K562 (cell line): Measurements from ENCODE around the gene NXF1. TPM values are rescaled to one million over a fixed set of nuclear protein-coding genes. Genes with fewer than 3 reads are reported as not detected.

Experiments
- ATAC-seq: fragments of 200-7000 bp; cut with Tn5 transposase; 3 replicates; pipeline ENCODE4 v1.9.1; 2020; ENCODE audit warnings: moderate library complexity
- BruUV-seq: library from RNA; stranded (reverse); fragments of 400-500 nt; replicated peaks from 2 replicates; lab custom pipeline; 2021; lab: Mats Ljungman, UMichigan
- CTCF ChIA-PET: fragments of 300-600 bp; formaldehyde crosslinking; extraction: SDS; loops from one replicate; lab custom pipeline; 2021; ENCODE audit warnings: low intra/inter-chr PET ratio; lab: Yijun Ruan, JAX
- POLR2A ChIA-PET: fragments of 300-600, 350-650 bp; sonication (Branson Sonifier 250); formaldehyde crosslinking; extraction: SDS; loops from one replicate; lab custom pipeline; 2021; ENCODE audit warnings: antibody characterized with exemption, inconsistent platforms; lab: Yijun Ruan, JAX
- DNase-seq, 4 experiments: peaks; one replicate each; pipeline versions ENCODE4 v3.0.0 to v3.0.0-alpha.2; 2011 to 2018; ENCODE audit warnings: low spot score in 3 of 4, mixed read lengths in 3 of 4; ENCODE audit errors: extremely low read depth in 1 of 4
- FAIRE-seq: peaks from 2 replicates; lab custom pipeline; 2011; peaks lifted over from hg19 to GRCh38; lab: Jason Lieb, UNC
- H2AFZ ChIP-seq: 2 replicates; pipeline ENCODE4 v1.6.0; 2011; ENCODE audit warnings: low read depth, low read length, control low read depth, inconsistent platforms
- H3K27ac ChIP-seq: fragments of 200-600 bp; 3 replicates; pipeline ENCODE4 v1.8.0; 2011; ENCODE audit warnings: low read depth, mild to moderate bottlenecking, control low read depth, inconsistent platforms, low read length, moderate library complexity, mixed read lengths; ENCODE audit errors: extremely low read depth
- H3K27me3 ChIP-seq, 2 experiments: fragments of 300-600 bp in 1 of 2; 2 replicates in 1 of 2; 3 replicates in 1 of 2; pipeline versions ENCODE4 v1.6.0 to v1.8.0; 2011; ENCODE audit warnings: inconsistent platforms in 2 of 2, low read length in 2 of 2, mild to moderate bottlenecking in 1 of 2, mixed read lengths in 1 of 2, moderate library complexity in 1 of 2; ENCODE audit not compliant: control insufficient read depth in 2 of 2, insufficient read depth in 2 of 2
- H3K36me3 ChIP-seq: fragments of 300-600 bp; 3 replicates; pipeline ENCODE4 v1.8.0; 2011; ENCODE audit warnings: mild to moderate bottlenecking, low read length, inconsistent platforms; ENCODE audit not compliant: control insufficient read depth, insufficient read depth
- H3K4me1 ChIP-seq, 2 experiments: fragments of 200-600 bp in 1 of 2; replicated peaks in 1 of 2; 2 replicates in 1 of 2; 3 replicates in 1 of 2; pipeline versions ENCODE4 v1.5.1 to v1.8.0; 2011; ENCODE audit warnings: inconsistent platforms in 2 of 2, low read length in 2 of 2, mild to moderate bottlenecking in 1 of 2, mixed read lengths in 1 of 2, moderate library complexity in 1 of 2; ENCODE audit not compliant: control insufficient read depth in 2 of 2, insufficient read depth in 2 of 2
- H3K4me2 ChIP-seq: 2 replicates; pipeline ENCODE4 v1.6.1; 2011; ENCODE audit warnings: low read length, control low read depth, inconsistent platforms, mixed read lengths; ENCODE audit not compliant: insufficient read depth
- H3K4me3 ChIP-seq: fragments of 200-600 bp; sonication (generic), shearing (Covaris generic); 2 replicates; pipeline ENCODE4 v1.5.1; 2016; ENCODE audit warnings: control low read depth, inconsistent platforms
- H3K79me2 ChIP-seq: fragments of 200-600 bp; 3 replicates; pipeline ENCODE4 v1.8.0; 2011; ENCODE audit warnings: low read length, inconsistent platforms; ENCODE audit not compliant: control insufficient read depth, insufficient read depth
- H3K9ac ChIP-seq, 2 experiments: 2 replicates each; pipeline versions ENCODE4 v1.6.0 to v1.6.1; 2011; ENCODE audit warnings: low read depth in 2 of 2, low read length in 2 of 2, control low read depth in 1 of 2, inconsistent platforms in 1 of 2, mild to moderate bottlenecking in 1 of 2, mixed read lengths in 1 of 2; ENCODE audit not compliant: insufficient read depth in 1 of 2
- H3K9me1 ChIP-seq: one replicate; pipeline ENCODE4 v1.6.0; 2011; ENCODE audit warnings: inconsistent platforms, mild to moderate bottlenecking, low read length, moderate library complexity; ENCODE audit not compliant: control insufficient read depth, insufficient read depth
- H3K9me3 ChIP-seq: replicated peaks from 2 replicates; pipeline ENCODE4 v1.5.1; 2011; ENCODE audit warnings: low read depth, low read length, inconsistent platforms; ENCODE audit not compliant: control insufficient read depth, insufficient read depth
- H4K20me1 ChIP-seq: replicated peaks from 2 replicates; pipeline ENCODE4 v1.6.1; 2011; ENCODE audit warnings: low read length, inconsistent platforms, mixed read lengths; ENCODE audit not compliant: control insufficient read depth, insufficient read depth
- BRD4 ChIP-seq: fragments of 200-600 bp; sonication (generic); IDR thresholded peaks from 2 replicates; pipeline ENCODE4 v1.6.1; 2017; ENCODE audit warnings: inconsistent platforms
- DPF2 ChIP-seq: fragments of 450-650 bp; IDR thresholded peaks from 2 replicates; pipeline ENCODE4 v1.6.1; 2016
- ELF4 ChIP-seq: fragments of 450-650 bp; formaldehyde crosslinking; IDR thresholded peaks from 2 replicates; pipeline ENCODE4 v1.4.0; 2022; ENCODE audit warnings: missing genetic modification characterization
- HCFC1 ChIP-seq: IDR thresholded peaks from 2 replicates; pipeline ENCODE4 v1.6.1; 2012; ENCODE audit warnings: low read depth, low read length, improper control_type of control experiment
- KDM4B ChIP-seq, 2 experiments: fragments of 450-650 bp in 1 of 2; sonication (generic) in 1 of 2; IDR thresholded peaks; 2 replicates each; pipeline ENCODE4 v1.6.1; 2016 to 2017; ENCODE audit warnings: borderline replicate concordance in 2 of 2, antibody characterized with exemption in 1 of 2, low read depth in 1 of 2, mild to moderate bottlenecking in 1 of 2
- NCOA4 ChIP-seq: fragments of 450-650 bp; IDR thresholded peaks from 2 replicates; pipeline ENCODE4 v1.6.1; 2018; ENCODE audit warnings: mild to moderate bottlenecking; ENCODE audit not compliant: partially characterized antibody
- POLR2AphosphoS5 ChIP-seq: IDR thresholded peaks from 2 replicates; pipeline ENCODE4 v1.6.1; 2011; ENCODE audit warnings: mild to moderate bottlenecking, low read depth, low read length, moderate library complexity; ENCODE audit not compliant: control insufficient read depth, insufficient read depth
- PRPF4 ChIP-seq: fragments of 200-400 bp; formaldehyde crosslinking; IDR thresholded peaks from one replicate; pipeline ENCODE4 v1.6.1; 2017; ENCODE audit warnings: low read length, low read depth, mild to moderate bottlenecking; ENCODE audit not compliant: insufficient read depth, poor library complexity, severe bottlenecking
- SAP30 ChIP-seq: fragments of 200-600 bp; sonication (generic); IDR thresholded peaks from 2 replicates; pipeline ENCODE4 v1.6.1; 2012; ENCODE audit warnings: borderline replicate concordance, low read depth, mild to moderate bottlenecking, moderate library complexity, low read length, control low read depth, inconsistent platforms; ENCODE audit not compliant: insufficient read depth, poor library complexity, severe bottlenecking
- TGIF2 ChIP-seq: sonication (generic); formaldehyde crosslinking; IDR thresholded peaks from 2 replicates; pipeline ENCODE4 v1.8.1; 2022; ENCODE audit warnings: mild to moderate bottlenecking, missing genetic modification reagents, moderate library complexity
- TOE1 ChIP-seq, 2 experiments: fragments of 450-650 bp in 1 of 2; sonication (generic) in 1 of 2; formaldehyde crosslinking in 1 of 2; IDR thresholded peaks; 2 replicates each; pipeline versions ENCODE4 v1.7.1 to v1.8.0; 2016 to 2022; ENCODE audit warnings: borderline replicate concordance in 2 of 2, mild to moderate bottlenecking in 2 of 2, antibody characterized with exemption in 1 of 2, inconsistent platforms in 1 of 2, low read depth in 1 of 2, missing genetic modification reagents in 1 of 2, moderate library complexity in 1 of 2
- ZNF507 ChIP-seq: conservative IDR thresholded peaks from 2 replicates; pipeline ENCODE4 v1.6.1; 2017; ENCODE audit warnings: missing genetic modification characterization, missing compliant biosample characterization
- ZZZ3 ChIP-seq: fragments of 450-650 bp; IDR thresholded peaks from 2 replicates; pipeline ENCODE4 v1.6.1; 2016; ENCODE audit warnings: antibody characterized with exemption, mild to moderate bottlenecking, moderate library complexity
- WGBS: fragments of 100-300 bp; shearing (Covaris generic); methylation state at CpG from one replicate; pipeline ENCODE4 v1.1.6; 2016; ENCODE audit warnings: low coverage, mixed read lengths; ENCODE audit not compliant: insufficient coverage; ENCODE audit errors: missing lambda C conversion rate; 5-methylcytosine and 5-hydroxymethylcytosine counted together
- in situ Hi-C: fragments of 300-500 bp; cut with MboI; formaldehyde crosslinking; loops from 4 replicates; pipeline ENCODE4 v1.15.0; 2018; ENCODE audit warnings: inconsistent platforms, mixed read lengths
- intact Hi-C: fragments of 100-400 bp; cut with micrococcal nuclease; formaldehyde crosslinking; loops from 2 replicates; pipeline ENCODE4 v1.14.2; 2022
- polyA plus RNA-seq, 8 experiments: library from polyadenylated mRNA; depleted of rRNA in 4 of 8; stranded (reverse) in 5 of 8; unstranded in 3 of 8; fragments of >200 nt; fragmentation: Nextera tagmentation in 2 of 8; fragmentation: Illumina TruSeq in 1 of 8; extraction: Ambion mirVana in 2 of 8; extraction: Trizol in 1 of 8; gene quantifications; 2 replicates each; pipeline versions ENCODE4 v1.2.1 to v1.2.3, GENCODE V29; 2011 to 2014; ENCODE audit warnings: inconsistent platforms in 1 of 8, missing spikeins in 1 of 8
- total RNA-seq, 7 experiments: library from RNA; depleted of rRNA in 6 of 7; stranded (reverse); fragments of >200 nt in 6 of 7; fragmentation: Illumina TruSeq in 2 of 7; extraction: Trizol in 2 of 7; gene quantifications; 2 replicates each; pipeline versions ENCODE4 v1.2.1 to v1.2.3, GENCODE V29; 2011 to 2021; ENCODE audit warnings: low replicate concordance in 1 of 7
- TF ChIP-seq, protein P1 (sequence below): fragments of 450-650 bp; conservative IDR thresholded peaks from 2 replicates; pipeline ENCODE4 v1.6.1; 2016; ENCODE audit warnings: missing genetic modification characterization, low read depth, mild to moderate bottlenecking, missing compliant biosample characterization, moderate library complexity
- TF ChIP-seq, protein P2 (sequence below), 2 experiments: IDR thresholded peaks; 2 replicates each; pipeline ENCODE4 v1.6.1; 2011; ENCODE audit warnings: borderline replicate concordance in 1 of 2, control low read depth in 1 of 2, low read depth in 1 of 2, low read length in 1 of 2, mild to moderate bottlenecking in 1 of 2, mixed read lengths in 1 of 2, moderate library complexity in 1 of 2; ENCODE audit not compliant: insufficient read depth in 1 of 2, insufficient read length in 1 of 2, poor library complexity in 1 of 2, severe bottlenecking in 1 of 2; ENCODE audit errors: extremely low read depth in 1 of 2

Gene NXF1
- total and polyA plus RNA-seq, 9 of the 15 experiments (the other 6 are each of a cell fraction or from before 2014, with no cell fraction given), result 18.1 to 98.3 (median 35.8) TPM

DNA sequence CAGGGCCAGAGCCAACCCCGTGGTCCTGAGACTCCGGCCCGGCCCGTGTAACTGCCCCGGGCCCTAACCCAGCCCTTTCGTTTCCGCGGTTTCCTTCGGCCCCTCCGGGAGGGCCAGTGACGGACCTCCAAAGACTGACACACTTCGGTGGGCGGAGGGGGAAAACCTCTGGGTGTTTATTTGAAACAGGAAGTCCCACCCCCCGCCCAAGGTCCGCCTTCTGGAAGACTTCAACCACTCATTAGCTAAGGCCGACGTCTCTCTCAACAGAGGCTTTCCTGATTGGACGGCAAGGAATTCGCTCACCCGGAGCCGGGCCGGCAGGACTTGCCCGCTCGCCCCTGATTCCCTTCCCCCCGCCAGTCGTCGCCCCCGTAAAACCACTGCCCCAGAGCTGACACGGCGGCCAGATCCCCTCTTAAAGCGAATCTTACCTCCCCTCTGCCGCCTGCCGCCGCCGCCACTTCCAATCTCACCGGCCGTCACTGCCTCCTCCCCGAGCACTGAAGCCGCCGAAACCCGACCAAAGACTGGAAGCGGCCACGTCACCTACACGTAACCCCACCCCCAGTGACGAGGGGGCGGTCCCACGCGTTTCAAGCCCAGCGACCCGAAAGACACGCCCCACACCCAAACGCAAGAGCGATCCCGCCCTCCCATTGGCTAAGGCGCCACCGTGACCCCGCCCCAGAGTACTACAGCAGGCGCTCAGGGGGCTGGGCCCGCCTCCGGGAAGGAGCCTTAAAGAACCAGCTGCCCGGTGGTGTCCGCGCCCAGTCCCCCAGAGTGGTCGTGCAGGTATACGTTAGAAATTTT, 26.5 kb upstream of the NXF1 start, which contains the start of gene STX5:
STX5 (minus strand) TSS at position 532 of the 816 bp plus-strand sequence. CDS start 808 bp downstream, outside the sequence.
- FAIRE-seq, result peak; percentile 98
- BruUV-seq, result TSS peak; percentile 64
- peaks cover 57% of the 10 kb centered on the region for H3K79me2 ChIP-seq
- TF ChIP-seq ZNF507 (tag) (no peak), HCFC1 (peak; percentile 33), POLR2AphosphoS5 (peak; percentile 81), BRD4 (no peak), ZZZ3 (0 out of 2 replicates have a peak, but pooled peaks have one; percentile 43), PRPF4 (no peak), SAP30 (peak; percentile 67), TOE1 (IDR thresholded peaks at IDR 0.05; ENCODE audit: borderline replicate concordance) (peak; percentile 90), TOE1 (CRISPR knock-in tag; IDR thresholded peaks at IDR 0.05; ENCODE audit: borderline replicate concordance, low read depth) (no peak), KDM4B (IDR thresholded peaks at IDR 0.05; ENCODE audit: borderline replicate concordance in 2 of 2, low read depth in 1 of 2) (no peak; a peak in 1 of 4 replicates), NCOA4 (no peak), TGIF2 (CRISPR knock-in tag) (no peak), ELF4 (CRISPR knock-in tag) (peak; percentile 87), DPF2 (no peak)
- TF ChIP-seq, protein P1, sequence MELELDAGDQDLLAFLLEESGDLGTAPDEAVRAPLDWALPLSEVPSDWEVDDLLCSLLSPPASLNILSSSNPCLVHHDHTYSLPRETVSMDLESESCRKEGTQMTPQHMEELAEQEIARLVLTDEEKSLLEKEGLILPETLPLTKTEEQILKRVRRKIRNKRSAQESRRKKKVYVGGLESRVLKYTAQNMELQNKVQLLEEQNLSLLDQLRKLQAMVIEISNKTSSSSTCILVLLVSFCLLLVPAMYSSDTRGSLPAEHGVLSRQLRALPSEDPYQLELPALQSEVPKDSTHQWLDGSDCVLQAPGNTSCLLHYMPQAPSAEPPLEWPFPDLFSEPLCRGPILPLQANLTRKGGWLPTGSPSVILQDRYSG, result peak; percentile 94; the same call in 1 of the 2 replicates
- TF ChIP-seq, protein P2, sequence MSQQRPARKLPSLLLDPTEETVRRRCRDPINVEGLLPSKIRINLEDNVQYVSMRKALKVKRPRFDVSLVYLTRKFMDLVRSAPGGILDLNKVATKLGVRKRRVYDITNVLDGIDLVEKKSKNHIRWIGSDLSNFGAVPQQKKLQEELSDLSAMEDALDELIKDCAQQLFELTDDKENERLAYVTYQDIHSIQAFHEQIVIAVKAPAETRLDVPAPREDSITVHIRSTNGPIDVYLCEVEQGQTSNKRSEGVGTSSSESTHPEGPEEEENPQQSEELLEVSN (IDR thresholded peaks at IDR 0.05; ENCODE audit: borderline replicate concordance in 1 of 2, extremely low read depth in 1 of 2, insufficient read depth in 1 of 2, insufficient read length in 1 of 2, low read depth in 1 of 2, low read length in 1 of 2, poor library complexity in 1 of 2, severe bottlenecking in 1 of 2), result peak in 1 of 2 experiments; percentile 34

More for the DNA sequence above, 26.5 kb upstream of the NXF1 start, which contains the start of gene STX5:
- intact Hi-C loops, result loop anchor here (1.0 to 2.0 kb wide), 2 partner anchors 26 to 45 kb away; partner anchors contain the start of genes NXF1 and TMEM179B
- Histone ChIP-seq H3K9ac (peak within 1 kb of the TSS; percentile 86 to 96), H4K20me1 (peaks cover 5% of the 10 kb centered on the region; the same call in 1 of the 2 replicates), H3K36me3 (peaks cover 64% of the 10 kb centered on the region), H2AFZ (peak within 1 kb of the TSS; percentile 96), H3K27ac (peak within 1 kb of the TSS; percentile 98), H3K9me1 (no peaks in the 10 kb centered on the region), H3K4me3 (peak within 1 kb of the TSS; percentile 94), H3K4me2 (peak within 1 kb of the TSS; percentile 98), H3K4me1 (peaks cover 7 to 17% of the 10 kb centered on the region in 2 experiments; a peak in 4 of 5 replicates), H3K9me3 (no peaks in the 10 kb centered on the region), H3K27me3 (no peaks in the 10 kb centered on the region)
- ATAC-seq (peak; percentile 94), DNase-seq (peak; percentile 94 to 99 (median 96))
- CTCF ChIA-PET, result no interaction called here
- POLR2A ChIA-PET, result interaction anchor here (0.5 to 4.4 kb wide), 21 partner anchors 9 to 1947 kb away, joined by 3 to 97 read pairs (median 8); partner anchors contain the start of genes POLR2G, SLC3A2, WDR74 and ZBTB3
- in situ Hi-C loops, result no loop called here
- 1% methylated on average over 63 of the region's 65 CpGs for WGBS
